GM23338 (cell line): ENCODE data around the gene GPR142. TPM values are rescaled to one million over a fixed set of nuclear protein-coding genes. Genes with fewer than 3 reads are reported as not detected.
A peak's percentile ranks its signal among the peaks of the same experiment; 100 is the strongest.

Experiments
- ATAC-seq: fragments of 200-7000 bp; cut with Tn5 transposase; 3 replicates; pipeline ENCODE4 v1.9.1; 2020
- DNase-seq: peaks from one replicate; pipeline ENCODE4 v3.0.0-alpha.2; 2015; ENCODE audit warnings: low spot score
- H2AFZ ChIP-seq: fragments of 200-600 bp; sonication (generic); 2 replicates; pipeline ENCODE4 v1.8.0; 2016; ENCODE audit warnings: antibody characterized with exemption, mild to moderate bottlenecking, moderate library complexity
- H3F3A ChIP-seq: fragments of 200-600 bp; sonication (generic); replicated peaks from 2 replicates; pipeline ENCODE4 v1.8.0; 2017; ENCODE audit warnings: antibody characterized with exemption, mixed run types, low read depth
- H3K27ac ChIP-seq: fragments of 200-600 bp; sonication (generic); 2 replicates; pipeline ENCODE4 v1.6.1; 2016; ENCODE audit warnings: low read depth
- H3K27me3 ChIP-seq: fragments of 200-600 bp; sonication (generic); 2 replicates; pipeline ENCODE4 v1.8.0; 2016; ENCODE audit warnings: mild to moderate bottlenecking, mixed run types, moderate library complexity; ENCODE audit not compliant: insufficient read depth
- H3K36me3 ChIP-seq: fragments of 200-600 bp; sonication (generic); 2 replicates; pipeline ENCODE4 v1.8.0; 2016; ENCODE audit warnings: mild to moderate bottlenecking; ENCODE audit not compliant: insufficient read depth
- H3K4me1 ChIP-seq: fragments of 200-600 bp; sonication (generic); 2 replicates; pipeline ENCODE4 v1.8.0; 2016; ENCODE audit warnings: mild to moderate bottlenecking, moderate library complexity; ENCODE audit not compliant: insufficient read depth
- H3K4me2 ChIP-seq: fragments of 200-600 bp; sonication (generic); 2 replicates; pipeline ENCODE4 v1.7.1; 2017; ENCODE audit warnings: mixed run types
- H3K4me3 ChIP-seq: fragments of 200-600 bp; sonication (generic); 2 replicates; pipeline ENCODE4 v1.6.1; 2016; ENCODE audit warnings: mixed run types
- H3K79me2 ChIP-seq: fragments of 200-600 bp; sonication (generic); replicated peaks from 2 replicates; pipeline ENCODE4 v1.8.0; 2017; ENCODE audit warnings: mild to moderate bottlenecking; ENCODE audit not compliant: insufficient read depth
- H3K9me2 ChIP-seq: fragments of 200-600 bp; sonication (generic); 2 replicates; pipeline ENCODE4 v1.8.0; 2017; ENCODE audit not compliant: insufficient read depth
- H4K20me1 ChIP-seq: fragments of 200-600 bp; sonication (generic); replicated peaks from 2 replicates; pipeline ENCODE4 v1.8.0; 2017; ENCODE audit warnings: mild to moderate bottlenecking; ENCODE audit not compliant: insufficient read depth
- H3K27ac Mint-ChIP-seq: 2 replicates; pipeline ENCODE4 v1.8.0; 2020; ENCODE audit warnings: inconsistent platforms, mild to moderate bottlenecking, moderate library complexity, mixed read lengths
- H3K27me3 Mint-ChIP-seq: 3 replicates; pipeline ENCODE4 v1.8.0; 2022; ENCODE audit warnings: low read depth, mild to moderate bottlenecking, moderate library complexity, mixed read lengths, inconsistent platforms; ENCODE audit not compliant: insufficient read depth, poor library complexity
- H3K36me3 Mint-ChIP-seq: 3 replicates; pipeline ENCODE4 v1.8.0; 2021; ENCODE audit warnings: low read depth, mild to moderate bottlenecking, inconsistent platforms, moderate library complexity, mixed read lengths
- H3K4me1 Mint-ChIP-seq: 3 replicates; pipeline ENCODE4 v1.8.0; 2020; ENCODE audit warnings: mild to moderate bottlenecking, inconsistent platforms, mixed read lengths
- H3K4me3 Mint-ChIP-seq: 3 replicates; pipeline ENCODE4 v1.8.0; 2021; ENCODE audit warnings: moderate library complexity, mild to moderate bottlenecking, inconsistent platforms, mixed read lengths
- H3K9me3 Mint-ChIP-seq: 3 replicates; pipeline ENCODE4 v1.8.0; 2020; ENCODE audit warnings: moderate library complexity, mild to moderate bottlenecking, inconsistent platforms, mixed read lengths
- CREB1 ChIP-seq: fragments of 250-450 bp; sonication (Bioruptor Pico); IDR thresholded peaks from 2 replicates; pipeline ENCODE4 v1.5.0; 2020; ENCODE audit warnings: low read depth, mild to moderate bottlenecking, moderate library complexity
- EZH2phosphoT487 ChIP-seq: fragments of 200-600 bp; sonication (generic); IDR thresholded peaks from one replicate; pipeline ENCODE4 v1.8.1; 2018; ENCODE audit warnings: antibody characterized with exemption; ENCODE audit not compliant: unreplicated experiment
- NANOG ChIP-seq: IDR thresholded peaks from 2 replicates; pipeline ENCODE4 v1.6.1; 2016; ENCODE audit warnings: antibody characterized with exemption, borderline replicate concordance
- POLR2AphosphoS5 ChIP-seq: IDR thresholded peaks from 2 replicates; pipeline ENCODE4 v1.6.1; 2016; ENCODE audit warnings: antibody characterized with exemption, low read depth
- STAT1 ChIP-seq: IDR thresholded peaks from one replicate; pipeline ENCODE4 v1.6.1; 2016; ENCODE audit warnings: antibody characterized with exemption; ENCODE audit not compliant: unreplicated experiment
- ZNF114 ChIP-seq: fragments of 250-450 bp; sonication (Bioruptor Pico); IDR thresholded peaks from 2 replicates; pipeline ENCODE4 v1.5.0; 2020; ENCODE audit warnings: mild to moderate bottlenecking, moderate library complexity
- polyA plus RNA-seq: library from polyadenylated mRNA; unstranded; fragments of >200 nt; fragmentation: Nextera tagmentation; extraction: Ambion mirVana; gene quantifications from 2 replicates; pipeline ENCODE4 v1.2.1, GENCODE V29; 2016
- total RNA-seq: library from RNA; depleted of rRNA; stranded (reverse); fragments of >200 nt; shearing (Covaris generic); gene quantifications from 2 replicates; pipeline ENCODE4 v1.2.3, GENCODE V29; 2014
- TF ChIP-seq, protein P1 (sequence below): IDR thresholded peaks from one replicate; pipeline ENCODE4 v1.6.1; 2018; ENCODE audit warnings: antibody characterized with exemption; ENCODE audit not compliant: unreplicated experiment
- TF ChIP-seq, protein P2 (sequence below): IDR thresholded peaks from 2 replicates; pipeline ENCODE4 v1.6.1; 2016; ENCODE audit warnings: antibody characterized with exemption

GPR142 gene
- total and polyA plus RNA-seq, 2 experiments from 2014 or later: not detected

DNA sequence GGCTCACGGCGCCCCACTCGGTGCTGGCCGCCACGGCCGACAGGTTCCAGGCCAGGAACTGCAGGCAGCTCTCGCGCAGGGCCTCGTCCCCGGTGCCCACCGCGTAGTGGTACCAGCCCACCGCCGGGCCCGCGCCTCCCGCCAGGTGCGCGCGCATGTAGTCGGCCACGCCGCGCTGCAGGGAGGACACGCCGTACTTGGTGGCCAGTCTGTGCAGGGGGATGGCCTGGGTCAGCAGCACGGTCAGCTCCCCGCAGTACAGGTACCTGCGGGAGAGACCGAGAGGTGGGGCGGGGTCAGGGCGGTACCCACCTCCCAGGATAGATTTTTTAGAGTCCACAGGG lies 9.9 kb upstream of the GPR142 start:
- Mint-ChIP-seq H3K27ac (no peak overlapping the region), H3K4me3 (no peak overlapping the region), H3K36me3 (peaks cover 6% of the 10 kb centered on the region; the same call in 2 of the 3 replicates), H3K9me3 (no peaks in the 10 kb centered on the region), H3K27me3 (peaks cover 42% of the 10 kb centered on the region), H3K4me1 (peaks cover 34% of the 10 kb centered on the region)
- peaks cover 57% of the 10 kb centered on the region for H3K27me3 ChIP-seq
- H3K4me1 ChIP-seq: peaks cover 13% of the 10 kb centered on the region; the same call in 1 of the 2 replicates
- peak overlapping the region; percentile 57 for H3K4me3 ChIP-seq
- H3K27ac ChIP-seq: no peak overlapping the region
- ATAC-seq (peak; percentile 2; the same call in 2 of the 3 replicates), DNase-seq (peak; percentile 46)
- no peaks in the 10 kb centered on the region for H3K79me2 ChIP-seq
- no peaks in the 10 kb centered on the region for H3K9me2 ChIP-seq
- TF ChIP-seq, protein P1, sequence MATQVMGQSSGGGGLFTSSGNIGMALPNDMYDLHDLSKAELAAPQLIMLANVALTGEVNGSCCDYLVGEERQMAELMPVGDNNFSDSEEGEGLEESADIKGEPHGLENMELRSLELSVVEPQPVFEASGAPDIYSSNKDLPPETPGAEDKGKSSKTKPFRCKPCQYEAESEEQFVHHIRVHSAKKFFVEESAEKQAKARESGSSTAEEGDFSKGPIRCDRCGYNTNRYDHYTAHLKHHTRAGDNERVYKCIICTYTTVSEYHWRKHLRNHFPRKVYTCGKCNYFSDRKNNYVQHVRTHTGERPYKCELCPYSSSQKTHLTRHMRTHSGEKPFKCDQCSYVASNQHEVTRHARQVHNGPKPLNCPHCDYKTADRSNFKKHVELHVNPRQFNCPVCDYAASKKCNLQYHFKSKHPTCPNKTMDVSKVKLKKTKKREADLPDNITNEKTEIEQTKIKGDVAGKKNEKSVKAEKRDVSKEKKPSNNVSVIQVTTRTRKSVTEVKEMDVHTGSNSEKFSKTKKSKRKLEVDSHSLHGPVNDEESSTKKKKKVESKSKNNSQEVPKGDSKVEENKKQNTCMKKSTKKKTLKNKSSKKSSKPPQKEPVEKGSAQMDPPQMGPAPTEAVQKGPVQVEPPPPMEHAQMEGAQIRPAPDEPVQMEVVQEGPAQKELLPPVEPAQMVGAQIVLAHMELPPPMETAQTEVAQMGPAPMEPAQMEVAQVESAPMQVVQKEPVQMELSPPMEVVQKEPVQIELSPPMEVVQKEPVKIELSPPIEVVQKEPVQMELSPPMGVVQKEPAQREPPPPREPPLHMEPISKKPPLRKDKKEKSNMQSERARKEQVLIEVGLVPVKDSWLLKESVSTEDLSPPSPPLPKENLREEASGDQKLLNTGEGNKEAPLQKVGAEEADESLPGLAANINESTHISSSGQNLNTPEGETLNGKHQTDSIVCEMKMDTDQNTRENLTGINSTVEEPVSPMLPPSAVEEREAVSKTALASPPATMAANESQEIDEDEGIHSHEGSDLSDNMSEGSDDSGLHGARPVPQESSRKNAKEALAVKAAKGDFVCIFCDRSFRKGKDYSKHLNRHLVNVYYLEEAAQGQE: no peak
- TF ChIP-seq NANOG (no peak), ZNF114 (CRISPR knock-in tag) (no peak), CREB1 (CRISPR knock-in tag) (no peak), STAT1 (no peak)
- TF ChIP-seq, protein P2, sequence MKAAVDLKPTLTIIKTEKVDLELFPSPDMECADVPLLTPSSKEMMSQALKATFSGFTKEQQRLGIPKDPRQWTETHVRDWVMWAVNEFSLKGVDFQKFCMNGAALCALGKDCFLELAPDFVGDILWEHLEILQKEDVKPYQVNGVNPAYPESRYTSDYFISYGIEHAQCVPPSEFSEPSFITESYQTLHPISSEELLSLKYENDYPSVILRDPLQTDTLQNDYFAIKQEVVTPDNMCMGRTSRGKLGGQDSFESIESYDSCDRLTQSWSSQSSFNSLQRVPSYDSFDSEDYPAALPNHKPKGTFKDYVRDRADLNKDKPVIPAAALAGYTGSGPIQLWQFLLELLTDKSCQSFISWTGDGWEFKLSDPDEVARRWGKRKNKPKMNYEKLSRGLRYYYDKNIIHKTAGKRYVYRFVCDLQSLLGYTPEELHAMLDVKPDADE: no peak
- no peaks in the 10 kb centered on the region; the same call in 1 of the 2 replicates for H4K20me1 ChIP-seq
- peak overlapping the region; percentile 90; the same call in 1 of the 2 replicates for H2AFZ ChIP-seq
- no peaks in the 10 kb centered on the region for H3K36me3 ChIP-seq
- peak overlapping the region; percentile 80 for H3K4me2 ChIP-seq
- H3F3A ChIP-seq: no peaks in the 10 kb centered on the region

DNA sequence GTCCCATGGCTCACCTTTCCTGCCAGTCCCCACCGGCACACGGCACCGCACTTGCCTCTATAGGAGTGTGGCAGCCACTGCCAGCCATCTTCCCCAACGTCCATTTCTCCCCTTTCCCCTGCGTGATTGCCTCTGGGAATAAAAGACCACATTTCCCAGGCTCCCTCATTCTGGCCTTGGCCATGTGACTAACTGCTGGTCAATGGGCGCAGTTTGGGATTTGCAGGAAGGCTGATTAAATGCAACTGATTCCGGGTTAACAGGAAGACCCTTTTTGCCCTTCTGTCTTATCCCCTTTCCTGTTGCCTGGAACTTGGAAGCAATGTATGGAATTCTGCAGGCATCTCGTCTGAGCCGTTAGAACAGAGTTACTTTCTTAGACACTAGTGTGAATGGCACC lies 8.6 kb upstream of the GPR142 start:
- Histone ChIP-seq H3K4me3 (no peak overlapping the region), H4K20me1 (no peaks in the 10 kb centered on the region; the same call in 1 of the 2 replicates), H3K36me3 (no peaks in the 10 kb centered on the region), H3K27ac (no peak overlapping the region), H3K9me2 (no peaks in the 10 kb centered on the region), H3F3A (no peaks in the 10 kb centered on the region), H3K27me3 (peaks cover 45% of the 10 kb centered on the region), H2AFZ (no peak overlapping the region), H3K79me2 (no peaks in the 10 kb centered on the region), H3K4me2 (no peak overlapping the region), H3K4me1 (peaks cover 16% of the 10 kb centered on the region)
- H3K27ac Mint-ChIP-seq: no peak overlapping the region; the same call in 1 of the 2 replicates
- H3K9me3 Mint-ChIP-seq: no peaks in the 10 kb centered on the region
- ATAC-seq (no peak), DNase-seq (peak; percentile 38)
- no peak overlapping the region; the same call in 2 of the 3 replicates for H3K4me3 Mint-ChIP-seq
- peaks cover 41% of the 10 kb centered on the region for H3K4me1 Mint-ChIP-seq
- peaks cover 6% of the 10 kb centered on the region; the same call in 2 of the 3 replicates for H3K36me3 Mint-ChIP-seq
- peaks cover 37% of the 10 kb centered on the region for H3K27me3 Mint-ChIP-seq
- TF ChIP-seq EZH2phosphoT487 (no peak), ZNF114 (CRISPR knock-in tag) (no peak), POLR2AphosphoS5 (no peak), CREB1 (CRISPR knock-in tag) (no peak), NANOG (no peak), STAT1 (no peak)
